Stimulated activated naive CD8-positive, alpha-beta T cell treated with anti-CD3 and anti-CD28 coated beads, Interleukin-15, Interleukin-2, amounts not matched to agents 100 ng/mL and 50 ng/mL, for 24 hours (primary cell): ENCODE measurements around the gene RAB10.

Experiments
- H3K27ac Mint-ChIP-seq: one replicate; pipeline ENCODE4 v1.8.0; 2021; ENCODE audit warnings: mild to moderate bottlenecking, mixed read lengths
- H3K27me3 Mint-ChIP-seq: one replicate; pipeline ENCODE4 v1.8.0; 2021; ENCODE audit warnings: mixed read lengths
- H3K36me3 Mint-ChIP-seq: one replicate; pipeline ENCODE4 v1.8.0; 2021; ENCODE audit warnings: low read depth, mixed read lengths
- H3K4me1 Mint-ChIP-seq: one replicate; pipeline ENCODE4 v1.8.0; 2021; ENCODE audit warnings: low read depth, mixed read lengths
- H3K4me3 Mint-ChIP-seq: one replicate; pipeline ENCODE4 v1.8.0; 2021; ENCODE audit warnings: mild to moderate bottlenecking, mixed read lengths
- H3K9me3 Mint-ChIP-seq: one replicate; pipeline ENCODE4 v1.8.0; 2021; ENCODE audit warnings: mixed read lengths

The RAB10 gene

DNA sequence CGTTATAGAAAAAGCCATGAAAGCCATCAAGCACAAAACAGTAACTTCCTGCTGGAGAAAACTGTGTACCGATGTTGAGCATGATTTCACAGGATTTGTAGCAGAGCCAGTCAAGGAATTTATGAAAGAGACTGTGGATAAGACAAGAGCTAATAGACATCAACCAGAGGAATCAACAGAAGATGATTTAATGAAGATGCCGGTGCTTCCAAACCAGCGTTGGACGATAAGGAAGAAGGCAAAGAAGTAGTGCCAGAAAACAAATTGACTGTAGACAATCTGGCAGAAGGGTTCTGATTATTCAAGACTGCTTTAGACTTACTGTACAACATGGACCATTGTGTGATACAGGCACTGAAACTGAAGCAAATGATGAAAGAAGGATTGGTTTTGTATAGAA, 89.5 kb downstream of the RAB10 start:
- no peaks in the 10 kb centered on the region for H3K27me3 Mint-ChIP-seq
- no peaks in the 10 kb centered on the region for H3K9me3 Mint-ChIP-seq
- no peak overlapping the region for H3K27ac Mint-ChIP-seq
- H3K4me3 Mint-ChIP-seq: no peak overlapping the region
- peaks cover 8% of the 10 kb centered on the region for H3K4me1 Mint-ChIP-seq
- H3K36me3 Mint-ChIP-seq: peaks cover 25% of the 10 kb centered on the region

DNA sequence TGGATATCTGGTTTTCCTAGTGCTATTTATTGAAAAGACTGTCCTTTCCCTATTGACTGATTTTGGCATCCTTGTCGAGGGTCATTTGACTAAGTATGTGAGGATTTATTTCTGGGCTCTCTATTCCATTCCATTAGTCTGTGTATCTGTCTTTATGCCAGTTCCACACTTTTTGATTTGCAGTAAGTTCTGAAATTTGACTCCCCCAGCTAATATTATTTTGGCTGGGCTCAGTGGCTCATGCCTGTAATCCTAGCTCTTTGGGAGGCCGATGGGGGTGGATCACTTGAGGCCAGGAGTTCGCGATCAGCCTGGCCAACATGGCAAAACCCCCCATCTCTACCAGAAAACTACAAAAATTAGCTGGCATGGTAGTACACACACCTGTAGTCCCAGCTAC, 92.2 kb downstream of the RAB10 start:
- peaks cover 40% of the 10 kb centered on the region for H3K36me3 Mint-ChIP-seq
- no peak overlapping the region for H3K27ac Mint-ChIP-seq
- H3K4me1 Mint-ChIP-seq: peaks cover 16% of the 10 kb centered on the region
- H3K9me3 Mint-ChIP-seq: no peaks in the 10 kb centered on the region
- no peaks in the 10 kb centered on the region for H3K27me3 Mint-ChIP-seq
- no peak overlapping the region for H3K4me3 Mint-ChIP-seq

GRCh38 chr2:26128176-26128575, 94.3 kb downstream of the RAB10 start:
- peaks cover 42% of the 10 kb centered on the region for H3K36me3 Mint-ChIP-seq
- no peaks in the 10 kb centered on the region for H3K27me3 Mint-ChIP-seq
- H3K4me3 Mint-ChIP-seq: no peak overlapping the region
- H3K9me3 Mint-ChIP-seq: no peaks in the 10 kb centered on the region
- no peak overlapping the region for H3K27ac Mint-ChIP-seq
- peaks cover 19% of the 10 kb centered on the region for H3K4me1 Mint-ChIP-seq

DNA sequence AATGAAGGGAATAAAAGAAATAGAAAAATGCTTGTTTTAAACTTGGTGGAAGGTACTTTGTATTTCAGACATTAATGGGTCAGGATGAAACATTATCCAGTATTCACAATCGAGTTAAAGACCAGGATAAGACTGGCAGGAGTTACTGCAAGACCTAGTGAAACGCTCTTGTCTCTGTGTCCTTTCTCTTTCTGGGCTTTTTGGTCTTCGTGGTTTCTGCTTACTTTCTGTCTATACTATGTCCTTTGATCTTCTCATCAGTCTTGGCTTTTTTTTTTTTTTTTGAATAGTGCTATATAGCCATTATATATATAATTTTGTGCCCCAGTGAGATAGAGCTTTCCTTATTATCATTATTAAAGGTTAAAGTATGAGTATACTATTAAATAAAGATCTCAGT, 96.9 kb downstream of the RAB10 start:
- no peaks in the 10 kb centered on the region for H3K9me3 Mint-ChIP-seq
- H3K27ac Mint-ChIP-seq: no peak overlapping the region
- H3K27me3 Mint-ChIP-seq: no peaks in the 10 kb centered on the region
- H3K36me3 Mint-ChIP-seq: peaks cover 46% of the 10 kb centered on the region
- H3K4me1 Mint-ChIP-seq: peaks cover 13% of the 10 kb centered on the region
- no peak overlapping the region for H3K4me3 Mint-ChIP-seq

DNA sequence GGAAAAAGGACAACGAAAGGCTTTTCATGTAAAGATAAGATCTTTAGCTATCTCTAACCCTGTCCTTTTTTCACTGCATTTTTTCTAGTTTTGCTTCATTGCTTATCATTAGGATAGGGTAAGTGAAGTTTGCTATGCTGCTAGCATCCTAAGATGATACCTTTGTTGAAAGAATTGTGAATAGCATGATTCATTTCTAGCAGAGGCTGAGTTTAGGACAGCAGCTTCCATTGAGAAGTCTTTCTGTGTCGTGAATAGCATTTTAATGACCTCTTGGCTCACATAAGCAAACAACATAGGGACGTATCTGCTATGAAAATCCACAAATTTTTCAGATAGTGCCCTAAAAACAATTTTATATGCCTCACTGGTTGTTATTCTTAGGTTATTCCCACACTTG, 102.6 kb downstream of the RAB10 start:
- no peak overlapping the region for H3K4me3 Mint-ChIP-seq
- H3K27ac Mint-ChIP-seq: no peak overlapping the region
- H3K4me1 Mint-ChIP-seq: peaks cover 4% of the 10 kb centered on the region
- H3K36me3 Mint-ChIP-seq: peaks cover 15% of the 10 kb centered on the region
- H3K27me3 Mint-ChIP-seq: no peaks in the 10 kb centered on the region
- H3K9me3 Mint-ChIP-seq: no peaks in the 10 kb centered on the region

DNA sequence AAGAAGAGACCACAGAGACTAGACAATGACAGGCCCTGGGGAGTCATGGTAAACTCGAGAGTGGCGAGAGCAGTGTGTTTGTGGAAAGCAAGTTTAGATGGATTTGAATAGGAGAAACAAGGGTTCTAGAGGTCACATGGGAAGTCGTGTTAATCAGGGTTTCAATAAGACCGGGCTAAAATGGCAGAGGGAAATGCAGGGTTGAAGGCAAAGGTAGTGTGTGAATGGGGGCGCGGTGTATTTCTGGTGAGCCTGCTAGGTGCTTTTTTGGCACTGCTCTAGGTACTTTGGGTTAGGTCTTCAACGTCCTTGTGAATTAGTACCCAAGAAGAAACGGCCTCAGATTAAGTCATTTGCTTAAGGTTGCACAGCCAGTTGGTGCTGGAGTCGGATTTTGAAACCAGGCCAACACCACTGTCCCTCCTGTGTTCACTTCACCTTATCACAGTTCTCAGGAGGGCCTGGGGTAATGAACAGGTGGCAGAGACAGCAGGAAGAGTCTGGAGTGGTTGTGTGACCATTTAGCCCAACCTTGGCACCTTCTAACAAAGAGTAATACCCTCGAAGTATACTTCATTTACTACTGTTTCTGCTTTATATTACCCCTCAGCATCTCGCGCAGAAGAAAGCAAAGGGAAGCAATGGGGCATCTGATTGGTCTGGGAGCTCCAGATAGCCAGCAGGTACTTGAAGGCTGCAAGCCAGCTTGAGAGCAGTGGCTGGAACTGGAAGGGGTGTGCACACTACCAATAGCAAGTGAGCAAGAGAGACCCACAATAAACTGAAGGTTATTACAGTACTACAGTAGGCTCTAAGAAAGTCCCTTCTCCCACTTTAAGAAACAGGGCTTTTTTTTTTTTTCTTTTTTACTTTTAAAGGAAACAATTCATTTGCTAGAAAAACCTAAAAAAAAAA, 105.6 kb downstream of the RAB10 start:
- no peak overlapping the region for H3K4me3 Mint-ChIP-seq
- no peak overlapping the region for H3K27ac Mint-ChIP-seq
- H3K36me3 Mint-ChIP-seq: peaks cover 11% of the 10 kb centered on the region
- H3K4me1 Mint-ChIP-seq: no peaks in the 10 kb centered on the region
- H3K27me3 Mint-ChIP-seq: no peaks in the 10 kb centered on the region
- no peaks in the 10 kb centered on the region for H3K9me3 Mint-ChIP-seq

GRCh38 chr2:26141145-26141769, 107.4 kb downstream of the RAB10 start:
- Mint-ChIP-seq H3K4me1 (no peaks in the 10 kb centered on the region), H3K27ac (no peak overlapping the region), H3K4me3 (no peak overlapping the region), H3K9me3 (no peaks in the 10 kb centered on the region), H3K36me3 (no peaks in the 10 kb centered on the region), H3K27me3 (no peaks in the 10 kb centered on the region)

DNA sequence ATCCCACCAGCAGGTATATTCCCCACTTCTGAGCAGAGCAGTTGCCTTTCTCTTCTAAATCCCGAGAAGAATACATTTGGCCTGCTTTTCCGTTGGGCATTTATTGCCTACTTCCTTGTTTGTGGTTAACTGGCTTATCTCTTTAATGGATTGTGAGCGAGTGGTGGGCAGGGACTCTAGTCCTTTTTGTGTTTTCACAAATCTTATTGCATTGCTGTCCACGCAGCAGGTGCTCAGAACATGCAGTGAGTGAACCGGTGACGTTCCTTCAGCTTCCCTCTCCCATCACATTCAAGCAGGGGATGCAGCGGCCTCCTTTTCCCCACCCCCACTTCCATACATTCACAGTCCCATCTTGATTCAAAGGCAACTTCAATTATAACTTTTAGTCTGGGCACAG, 110.1 kb downstream of the RAB10 start:
- Mint-ChIP-seq H3K4me3 (no peak overlapping the region), H3K36me3 (no peaks in the 10 kb centered on the region), H3K9me3 (no peaks in the 10 kb centered on the region), H3K27me3 (peaks cover 5% of the 10 kb centered on the region), H3K27ac (no peak overlapping the region), H3K4me1 (no peaks in the 10 kb centered on the region)

DNA sequence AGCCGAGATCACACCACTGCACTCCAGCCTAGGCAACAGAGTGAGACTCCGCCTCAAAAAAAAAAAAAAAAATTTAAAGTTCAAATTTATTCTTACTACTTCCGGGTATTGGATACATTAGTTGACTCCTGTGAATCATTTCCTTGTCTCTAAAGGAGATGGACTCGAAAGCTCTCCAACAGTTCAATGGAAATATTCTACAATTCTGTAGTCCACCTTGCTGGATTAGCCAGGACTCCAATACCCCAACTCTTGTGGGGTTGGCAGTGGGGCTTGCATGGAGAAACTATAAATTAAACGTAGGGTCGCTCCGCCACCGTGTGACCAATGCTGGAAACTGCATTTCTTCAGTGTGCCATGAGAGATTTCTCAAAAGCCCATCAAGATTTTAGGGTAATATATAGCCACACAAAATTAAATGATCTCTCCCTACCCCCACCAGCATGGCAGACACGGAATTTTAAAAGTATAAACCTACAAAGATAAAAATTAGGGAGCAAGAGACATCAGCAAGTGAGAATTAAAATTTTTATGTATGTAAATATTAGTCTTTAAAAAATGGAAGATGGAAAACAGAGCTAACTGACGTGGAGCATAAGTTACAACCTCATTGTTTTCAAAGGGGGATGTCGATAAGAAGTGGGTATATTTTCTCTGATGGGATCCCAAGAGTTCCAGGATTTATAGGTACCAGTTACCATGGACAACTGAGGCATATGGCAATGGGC, 111.2 kb downstream of the RAB10 start:
- Mint-ChIP-seq H3K9me3 (no peaks in the 10 kb centered on the region), H3K27me3 (peaks cover 11% of the 10 kb centered on the region), H3K4me1 (no peaks in the 10 kb centered on the region), H3K36me3 (no peaks in the 10 kb centered on the region), H3K27ac (no peak overlapping the region), H3K4me3 (no peak overlapping the region)

GRCh38 chr2:26148501-26148900, 114.6 kb downstream of the RAB10 start:
- no peaks in the 10 kb centered on the region for H3K4me1 Mint-ChIP-seq
- H3K4me3 Mint-ChIP-seq: no peak overlapping the region
- peaks cover 20% of the 10 kb centered on the region for H3K27me3 Mint-ChIP-seq
- H3K9me3 Mint-ChIP-seq: no peaks in the 10 kb centered on the region
- H3K27ac Mint-ChIP-seq: no peak overlapping the region
- H3K36me3 Mint-ChIP-seq: no peaks in the 10 kb centered on the region

GRCh38 chr2:26150243-26150642, 116.4 kb downstream of the RAB10 start:
- no peaks in the 10 kb centered on the region for H3K9me3 Mint-ChIP-seq
- no peaks in the 10 kb centered on the region for H3K4me1 Mint-ChIP-seq
- H3K36me3 Mint-ChIP-seq: no peaks in the 10 kb centered on the region
- H3K27me3 Mint-ChIP-seq: peaks cover 34% of the 10 kb centered on the region
- no peak overlapping the region for H3K4me3 Mint-ChIP-seq
- no peak overlapping the region for H3K27ac Mint-ChIP-seq

DNA sequence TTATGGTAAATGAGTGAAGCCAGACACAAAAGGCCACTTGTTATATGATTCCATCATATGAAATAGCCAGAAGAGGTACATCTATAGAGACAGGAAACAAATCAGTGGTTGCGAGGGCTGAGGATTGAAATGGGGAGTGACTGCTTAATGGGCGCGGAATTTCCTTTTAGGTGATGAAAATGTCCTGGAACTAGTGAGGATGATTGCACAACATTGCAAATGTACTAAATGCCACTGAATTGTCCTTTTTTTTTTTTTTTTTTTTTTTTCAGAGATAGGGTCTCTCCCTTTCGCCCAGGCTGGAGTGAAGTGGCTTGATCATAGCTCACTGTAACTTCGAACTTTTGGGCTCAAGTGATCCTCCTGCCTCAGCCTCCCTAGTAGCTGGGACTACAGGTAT, 123.7 kb downstream of the RAB10 start:
- no peaks in the 10 kb centered on the region for H3K4me1 Mint-ChIP-seq
- H3K9me3 Mint-ChIP-seq: no peaks in the 10 kb centered on the region
- no peak overlapping the region for H3K27ac Mint-ChIP-seq
- no peak overlapping the region for H3K4me3 Mint-ChIP-seq
- H3K36me3 Mint-ChIP-seq: no peaks in the 10 kb centered on the region
- H3K27me3 Mint-ChIP-seq: peaks cover 18% of the 10 kb centered on the region

DNA sequence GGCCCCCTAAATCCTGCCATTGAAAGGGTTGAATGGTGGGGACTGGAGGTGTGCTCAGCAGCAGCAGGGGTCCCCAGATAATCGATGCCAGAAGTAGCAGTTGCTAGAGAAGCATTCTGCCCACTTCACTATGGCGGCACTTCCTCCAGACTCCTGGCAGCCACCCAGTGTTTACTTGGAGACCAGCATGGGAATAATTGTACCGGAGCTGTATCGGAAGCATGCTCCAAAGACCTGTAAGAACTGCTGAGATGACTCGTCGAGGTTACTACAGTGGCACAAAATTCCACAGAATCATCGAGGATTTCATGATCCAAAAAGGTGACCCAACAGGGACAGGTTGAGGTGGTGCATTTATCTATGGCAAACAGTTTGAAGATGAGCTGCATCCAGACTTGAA, 128.0 kb downstream of the RAB10 start:
- Mint-ChIP-seq H3K4me3 (no peak overlapping the region), H3K36me3 (no peaks in the 10 kb centered on the region), H3K4me1 (no peaks in the 10 kb centered on the region), H3K27me3 (no peaks in the 10 kb centered on the region), H3K27ac (no peak overlapping the region), H3K9me3 (no peaks in the 10 kb centered on the region)

DNA sequence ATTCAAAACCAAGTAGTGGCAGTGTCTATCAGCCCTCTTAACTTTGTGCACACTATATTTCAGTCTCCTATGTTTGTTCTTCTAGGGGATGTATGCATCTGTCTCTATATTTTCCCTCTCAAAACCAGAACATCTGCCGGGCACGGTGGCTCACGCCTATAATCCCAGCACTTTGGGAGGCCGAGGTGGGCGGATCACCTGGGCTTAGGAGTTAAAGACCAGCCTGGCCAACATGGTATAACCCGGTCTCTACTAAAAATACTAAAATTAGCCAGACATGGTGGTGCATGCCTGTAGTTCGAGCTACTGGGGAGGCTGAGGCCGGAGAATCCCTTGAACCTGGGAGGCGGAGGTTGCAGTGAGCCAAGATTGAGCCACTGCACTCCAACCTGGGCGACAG, 129.1 kb downstream of the RAB10 start:
- no peaks in the 10 kb centered on the region for H3K9me3 Mint-ChIP-seq
- H3K36me3 Mint-ChIP-seq: no peaks in the 10 kb centered on the region
- no peak overlapping the region for H3K4me3 Mint-ChIP-seq
- no peaks in the 10 kb centered on the region for H3K4me1 Mint-ChIP-seq
- no peaks in the 10 kb centered on the region for H3K27me3 Mint-ChIP-seq
- H3K27ac Mint-ChIP-seq: no peak overlapping the region

DNA sequence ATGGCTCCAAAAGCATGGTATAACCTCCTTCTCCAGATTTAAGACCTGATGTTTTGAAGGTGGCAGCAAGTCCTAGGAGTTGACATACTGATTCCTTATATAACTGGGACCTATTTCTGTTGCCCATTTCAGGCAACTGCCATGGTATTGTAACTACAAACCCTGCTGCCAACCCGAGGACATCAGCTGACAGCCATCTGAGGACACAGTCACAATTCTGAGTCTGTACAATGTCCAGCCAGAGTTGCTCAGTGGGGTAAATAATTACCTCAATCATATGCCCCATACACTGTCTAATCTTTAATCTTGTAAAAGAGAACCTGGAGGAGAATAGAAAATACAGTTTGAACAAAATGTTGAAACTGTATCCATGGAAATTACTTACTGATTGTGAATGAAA, 130.3 kb downstream of the RAB10 start:
- Mint-ChIP-seq H3K27ac (peak overlapping the region; percentile 55), H3K36me3 (no peaks in the 10 kb centered on the region), H3K27me3 (no peaks in the 10 kb centered on the region), H3K4me3 (no peak overlapping the region), H3K4me1 (no peaks in the 10 kb centered on the region), H3K9me3 (no peaks in the 10 kb centered on the region)
